GM15510 (cell line): Measurements from ENCODE around the gene MAPK9.

Source experiments
- POLR2A ChIP-seq: IDR thresholded peaks from 3 replicates; pipeline ENCODE4 v1.6.1; 2011; ENCODE audit warnings: borderline replicate concordance; ENCODE audit not compliant: insufficient read length; ENCODE audit errors: extremely low read depth

The MAPK9 gene

DNA sequence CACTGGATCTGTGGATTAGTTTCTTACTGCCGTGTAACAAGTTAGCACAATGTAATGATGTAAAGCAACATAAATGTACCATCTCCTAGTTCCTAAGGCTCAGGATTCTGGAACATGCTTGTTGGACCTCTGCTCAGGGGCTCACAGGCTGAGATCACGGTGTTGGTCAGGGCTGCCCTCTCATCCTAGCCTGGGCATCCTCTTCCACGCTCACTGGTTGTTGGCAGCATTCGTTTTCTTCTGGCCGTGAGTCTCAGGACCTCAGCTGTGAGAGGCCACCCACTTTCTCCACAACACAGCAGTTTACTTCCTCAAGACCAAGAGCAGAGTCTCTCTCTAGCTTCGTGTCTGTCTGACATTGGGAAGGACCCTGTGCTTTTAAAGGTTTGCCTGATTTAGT is 100.2 kb downstream of the MAPK9 start:
- TF ChIP-seq POLR2A: no peak

DNA sequence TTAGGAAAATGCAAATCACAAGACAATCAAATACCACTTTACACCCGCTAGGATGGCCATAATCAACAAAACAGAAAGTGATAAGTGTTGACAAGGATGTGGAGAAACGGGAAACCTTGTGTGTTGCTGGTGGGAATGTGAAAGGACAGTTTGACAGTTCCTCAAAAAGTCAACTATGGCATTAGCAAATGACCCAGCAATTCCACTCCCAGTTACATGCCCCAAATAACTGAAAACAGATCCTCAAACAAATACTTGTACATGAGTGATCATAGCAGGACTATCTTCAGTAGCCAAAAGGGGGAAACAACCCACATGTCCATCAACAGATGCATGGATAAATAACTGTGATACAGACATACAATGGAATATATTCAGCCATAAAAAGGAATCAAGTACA is 104.1 kb downstream of the MAPK9 start:
- TF ChIP-seq POLR2A: no peak
